VCaP (cell line): ENCODE measurements around the gene SCAF4.

Source experiments
- H3K27ac ChIP-seq: fragments of 450-650 bp; 2 replicates; pipeline ENCODE4 v1.5.1; 2017
- TF ChIP-seq, protein P1 (sequence below): fragments of 450-650 bp; conservative IDR thresholded peaks from 2 replicates; pipeline ENCODE4 v1.5.1; 2017; ENCODE audit warnings: mild to moderate bottlenecking, moderate library complexity

Gene SCAF4, protein sequence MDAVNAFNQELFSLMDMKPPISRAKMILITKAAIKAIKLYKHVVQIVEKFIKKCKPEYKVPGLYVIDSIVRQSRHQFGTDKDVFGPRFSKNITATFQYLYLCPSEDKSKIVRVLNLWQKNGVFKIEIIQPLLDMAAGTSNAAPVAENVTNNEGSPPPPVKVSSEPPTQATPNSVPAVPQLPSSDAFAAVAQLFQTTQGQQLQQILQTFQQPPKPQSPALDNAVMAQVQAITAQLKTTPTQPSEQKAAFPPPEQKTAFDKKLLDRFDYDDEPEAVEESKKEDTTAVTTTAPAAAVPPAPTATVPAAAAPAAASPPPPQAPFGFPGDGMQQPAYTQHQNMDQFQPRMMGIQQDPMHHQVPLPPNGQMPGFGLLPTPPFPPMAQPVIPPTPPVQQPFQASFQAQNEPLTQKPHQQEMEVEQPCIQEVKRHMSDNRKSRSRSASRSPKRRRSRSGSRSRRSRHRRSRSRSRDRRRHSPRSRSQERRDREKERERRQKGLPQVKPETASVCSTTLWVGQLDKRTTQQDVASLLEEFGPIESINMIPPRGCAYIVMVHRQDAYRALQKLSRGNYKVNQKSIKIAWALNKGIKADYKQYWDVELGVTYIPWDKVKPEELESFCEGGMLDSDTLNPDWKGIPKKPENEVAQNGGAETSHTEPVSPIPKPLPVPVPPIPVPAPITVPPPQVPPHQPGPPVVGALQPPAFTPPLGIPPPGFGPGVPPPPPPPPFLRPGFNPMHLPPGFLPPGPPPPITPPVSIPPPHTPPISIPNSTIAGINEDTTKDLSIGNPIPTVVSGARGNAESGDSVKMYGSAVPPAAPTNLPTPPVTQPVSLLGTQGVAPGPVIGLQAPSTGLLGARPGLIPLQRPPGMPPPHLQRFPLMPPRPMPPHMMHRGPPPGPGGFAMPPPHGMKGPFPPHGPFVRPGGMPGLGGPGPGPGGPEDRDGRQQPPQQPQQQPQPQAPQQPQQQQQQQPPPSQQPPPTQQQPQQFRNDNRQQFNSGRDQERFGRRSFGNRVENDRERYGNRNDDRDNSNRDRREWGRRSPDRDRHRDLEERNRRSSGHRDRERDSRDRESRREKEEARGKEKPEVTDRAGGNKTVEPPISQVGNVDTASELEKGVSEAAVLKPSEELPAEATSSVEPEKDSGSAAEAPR

DNA sequence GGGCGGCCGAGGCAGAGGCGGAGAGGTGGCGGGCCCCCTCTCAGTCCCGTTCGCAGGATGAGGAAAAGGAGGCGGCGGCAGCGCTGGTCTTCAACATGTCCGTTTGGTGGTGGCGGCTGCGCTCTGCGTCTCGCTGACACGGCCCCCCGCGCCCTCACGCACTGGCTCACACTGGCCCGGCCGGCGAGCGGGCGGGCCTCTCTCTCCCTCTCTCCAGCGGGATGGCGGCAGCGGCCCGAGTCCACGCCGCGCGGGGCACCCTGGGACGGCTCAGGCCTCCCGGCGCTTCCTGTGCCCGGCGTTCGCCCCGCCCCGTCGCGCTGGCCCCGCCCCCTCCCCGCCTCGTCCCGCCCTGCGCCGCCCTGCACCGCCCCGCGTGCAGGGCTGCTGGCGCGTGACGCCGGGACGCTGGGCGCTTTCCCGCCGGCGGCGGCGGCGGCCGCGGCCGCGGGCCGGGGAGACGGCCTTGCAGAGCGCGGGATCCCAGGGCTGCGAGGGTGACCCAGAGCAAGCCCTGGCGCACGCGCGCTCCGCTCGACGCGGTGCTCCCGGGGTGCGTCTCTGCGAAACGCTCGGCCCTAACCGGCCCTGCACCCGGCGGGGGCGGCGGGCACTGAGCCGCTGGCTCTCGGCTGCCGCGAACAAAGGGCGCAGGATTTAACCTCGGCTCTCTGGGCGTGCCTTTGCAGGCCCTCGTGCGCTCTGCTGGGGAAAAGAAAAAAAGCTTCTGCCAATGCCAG is at the start of gene SCAF4:
Gene SCAF4, minus strand, starts transcription at position 262 of the 740 bp plus-strand sequence. CDS start 426 bp downstream, outside the sequence.
- H3K27ac ChIP-seq: peak within 1 kb of the TSS; percentile 99
- TF ChIP-seq, protein P1, sequence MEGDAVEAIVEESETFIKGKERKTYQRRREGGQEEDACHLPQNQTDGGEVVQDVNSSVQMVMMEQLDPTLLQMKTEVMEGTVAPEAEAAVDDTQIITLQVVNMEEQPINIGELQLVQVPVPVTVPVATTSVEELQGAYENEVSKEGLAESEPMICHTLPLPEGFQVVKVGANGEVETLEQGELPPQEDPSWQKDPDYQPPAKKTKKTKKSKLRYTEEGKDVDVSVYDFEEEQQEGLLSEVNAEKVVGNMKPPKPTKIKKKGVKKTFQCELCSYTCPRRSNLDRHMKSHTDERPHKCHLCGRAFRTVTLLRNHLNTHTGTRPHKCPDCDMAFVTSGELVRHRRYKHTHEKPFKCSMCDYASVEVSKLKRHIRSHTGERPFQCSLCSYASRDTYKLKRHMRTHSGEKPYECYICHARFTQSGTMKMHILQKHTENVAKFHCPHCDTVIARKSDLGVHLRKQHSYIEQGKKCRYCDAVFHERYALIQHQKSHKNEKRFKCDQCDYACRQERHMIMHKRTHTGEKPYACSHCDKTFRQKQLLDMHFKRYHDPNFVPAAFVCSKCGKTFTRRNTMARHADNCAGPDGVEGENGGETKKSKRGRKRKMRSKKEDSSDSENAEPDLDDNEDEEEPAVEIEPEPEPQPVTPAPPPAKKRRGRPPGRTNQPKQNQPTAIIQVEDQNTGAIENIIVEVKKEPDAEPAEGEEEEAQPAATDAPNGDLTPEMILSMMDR: no peak

DNA sequence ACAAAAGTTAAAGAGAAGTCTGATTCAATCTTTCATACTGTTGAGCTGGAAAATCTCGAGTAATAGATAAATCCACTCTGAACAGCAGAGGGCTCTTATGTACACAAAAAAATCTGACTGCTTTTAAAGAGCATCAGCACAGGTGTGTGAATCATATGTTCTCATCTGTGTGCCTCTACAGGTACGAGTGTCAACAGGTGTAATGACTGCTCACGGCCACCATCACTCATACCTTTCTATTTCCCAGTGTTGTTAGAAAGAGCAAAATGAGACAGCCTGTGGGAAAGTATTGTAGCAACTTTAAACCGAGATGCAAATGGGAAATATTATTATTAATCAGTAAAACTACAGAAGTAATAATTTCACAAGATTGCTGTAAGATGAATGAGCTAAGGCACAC is 49.0 kb upstream of the SCAF4 start:
- H3K27ac ChIP-seq: no peak overlapping the region; the same call in 1 of the 2 replicates
- TF ChIP-seq, protein P1: peak; percentile 90

DNA sequence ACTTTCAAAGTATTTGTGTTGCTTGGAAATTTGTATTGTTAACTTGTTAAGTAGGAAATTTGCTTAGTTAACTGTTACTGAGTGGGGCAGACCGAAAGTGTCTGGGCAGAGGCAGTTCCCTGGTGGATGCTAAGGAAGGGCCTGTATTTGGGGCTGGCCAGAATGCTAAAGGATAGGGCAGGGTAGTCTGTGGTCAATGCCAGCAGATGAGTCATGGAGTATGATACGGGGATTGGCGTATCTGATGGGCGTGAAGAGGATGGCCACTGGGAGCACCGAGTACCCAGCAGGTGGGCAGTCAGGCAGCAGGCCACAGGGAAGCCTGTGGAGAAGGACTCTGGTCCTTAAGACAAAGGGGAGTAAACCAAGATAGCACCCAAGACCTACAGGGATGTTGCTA is 46.6 kb upstream of the SCAF4 start:
- no peak overlapping the region for H3K27ac ChIP-seq
- TF ChIP-seq, protein P1: no peak

DNA sequence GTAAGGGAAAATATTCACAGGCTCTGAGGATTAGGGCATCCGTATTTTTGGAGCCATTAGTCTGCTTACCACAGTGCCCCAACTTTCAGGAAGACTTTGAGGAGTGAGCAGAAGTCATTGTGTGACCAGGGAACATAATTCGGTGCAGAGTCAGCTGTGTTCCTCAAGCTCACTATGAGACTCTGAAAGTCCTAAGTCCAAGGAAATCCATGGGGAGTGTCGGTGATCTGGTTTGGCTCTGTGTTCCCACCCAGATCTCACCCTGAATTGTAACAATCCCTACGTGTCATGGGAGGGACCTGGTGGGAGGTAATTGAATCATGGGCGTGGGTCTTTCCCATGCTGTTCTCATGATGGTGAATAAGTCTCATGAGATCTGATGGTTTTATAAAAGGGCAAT is 45.9 kb upstream of the SCAF4 start:
- no peak overlapping the region for H3K27ac ChIP-seq
- TF ChIP-seq, protein P1: no peak

DNA sequence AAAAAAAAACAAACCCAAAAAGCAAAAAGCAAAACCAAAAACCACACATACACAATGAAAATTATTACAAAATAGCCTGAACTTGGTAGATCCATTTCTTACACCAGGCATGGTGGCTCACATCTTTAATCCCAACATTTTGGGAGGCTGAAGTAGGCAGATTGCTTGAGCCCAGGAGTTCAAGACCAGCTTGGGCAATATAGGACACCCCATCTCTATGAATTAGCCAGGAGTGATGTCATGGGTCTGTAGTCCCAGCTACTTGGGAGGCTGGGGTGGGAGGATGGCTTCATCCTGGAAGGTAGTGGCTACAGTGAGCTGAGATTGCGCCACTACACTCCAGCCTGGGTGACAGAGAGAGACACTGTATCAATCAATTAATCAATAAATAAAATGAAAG is 42.1 kb upstream of the SCAF4 start:
- TF ChIP-seq, protein P1: no peak
- no peak overlapping the region for H3K27ac ChIP-seq

DNA sequence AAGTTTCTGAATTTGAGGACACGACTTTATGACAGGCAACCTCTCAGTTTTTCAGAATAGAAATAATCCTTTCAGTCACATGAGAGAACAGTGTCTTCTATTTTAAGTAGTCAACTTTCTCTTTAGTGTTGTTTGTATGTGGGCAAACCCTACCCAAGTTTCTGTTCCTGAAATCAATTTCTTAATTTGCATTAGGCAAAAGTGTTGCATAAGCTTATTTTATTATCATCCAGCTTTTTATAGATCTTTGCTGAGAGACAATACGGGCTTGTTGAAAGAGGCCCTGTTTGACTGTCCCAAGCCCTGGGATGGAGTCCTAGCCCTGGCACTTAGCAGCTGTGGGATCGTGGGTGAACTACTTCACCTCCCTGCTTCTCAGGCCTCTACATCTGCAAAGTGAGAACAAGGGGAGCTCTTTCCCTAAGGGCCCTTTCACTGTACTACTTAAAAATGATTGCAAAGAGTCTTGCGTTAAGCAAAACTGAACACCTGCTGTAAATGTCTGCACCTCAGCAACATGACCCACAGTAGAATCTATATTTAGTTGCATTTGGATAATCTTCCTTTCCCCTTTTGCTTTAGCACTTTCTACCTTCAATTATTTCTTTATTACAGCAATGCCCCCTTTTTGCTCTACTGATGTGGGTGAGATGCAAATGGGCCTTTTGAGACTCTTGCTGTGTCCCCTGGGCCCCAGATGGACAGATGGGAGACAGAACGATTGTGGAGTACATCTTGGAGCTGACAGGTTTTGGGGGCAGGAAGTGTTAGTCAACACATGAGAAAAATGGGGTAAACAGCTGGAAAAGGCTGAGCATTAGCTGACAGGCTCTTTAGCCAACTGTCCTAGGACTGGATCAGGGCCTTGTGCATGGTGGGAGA is 41.0 kb upstream of the SCAF4 start:
- TF ChIP-seq, protein P1: no peak

More for the DNA sequence above, 41.0 kb upstream of the SCAF4 start:
- H3K27ac ChIP-seq: no peak overlapping the region
